MM.1S (cell line): ENCODE data around the gene MPRIP.

Source experiments
- EZH2 ChIP-seq: fragments of 300-600 bp; sonication (generic); optimal IDR thresholded peaks from 2 replicates; pipeline ENCODE3; 2017; ENCODE audit warnings: low read depth, mild to moderate bottlenecking, antibody characterized with exemption, low read length, mixed read lengths
- EZH2phosphoT487 ChIP-seq: fragments of 300-600 bp; sonication (generic); IDR thresholded peaks from 2 replicates; pipeline ENCODE4 v1.6.1; 2018; ENCODE audit warnings: antibody characterized with exemption, low read length
- TF ChIP-seq, protein P1 (sequence below): fragments of 300-600 bp; sonication (generic); IDR thresholded peaks from 2 replicates; pipeline ENCODE4 v1.5.1; 2016; ENCODE audit warnings: antibody characterized with exemption, low read length, mixed read lengths

DNA sequence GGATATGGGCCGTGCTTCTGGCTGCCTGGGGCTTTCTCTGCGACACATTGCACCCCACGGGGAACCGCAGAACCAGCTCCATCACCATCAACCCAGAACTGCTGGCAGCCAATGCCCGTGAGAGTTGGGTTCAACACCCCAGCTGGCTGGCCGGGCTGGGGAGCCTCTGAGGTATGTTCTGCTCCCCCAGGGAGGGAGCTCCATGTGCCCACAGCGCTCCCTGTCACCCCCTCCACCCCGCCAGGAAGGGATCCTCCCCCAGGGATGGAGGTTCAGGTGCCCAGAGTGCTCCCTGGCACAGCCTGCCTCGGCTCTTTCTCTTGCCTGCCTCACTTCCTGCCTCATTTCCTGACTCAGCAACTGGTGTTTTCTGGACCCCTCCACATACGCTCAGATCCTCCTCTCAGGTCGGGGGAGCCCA lies 24.2 kb upstream of the MPRIP start:
- TF ChIP-seq, protein P1, sequence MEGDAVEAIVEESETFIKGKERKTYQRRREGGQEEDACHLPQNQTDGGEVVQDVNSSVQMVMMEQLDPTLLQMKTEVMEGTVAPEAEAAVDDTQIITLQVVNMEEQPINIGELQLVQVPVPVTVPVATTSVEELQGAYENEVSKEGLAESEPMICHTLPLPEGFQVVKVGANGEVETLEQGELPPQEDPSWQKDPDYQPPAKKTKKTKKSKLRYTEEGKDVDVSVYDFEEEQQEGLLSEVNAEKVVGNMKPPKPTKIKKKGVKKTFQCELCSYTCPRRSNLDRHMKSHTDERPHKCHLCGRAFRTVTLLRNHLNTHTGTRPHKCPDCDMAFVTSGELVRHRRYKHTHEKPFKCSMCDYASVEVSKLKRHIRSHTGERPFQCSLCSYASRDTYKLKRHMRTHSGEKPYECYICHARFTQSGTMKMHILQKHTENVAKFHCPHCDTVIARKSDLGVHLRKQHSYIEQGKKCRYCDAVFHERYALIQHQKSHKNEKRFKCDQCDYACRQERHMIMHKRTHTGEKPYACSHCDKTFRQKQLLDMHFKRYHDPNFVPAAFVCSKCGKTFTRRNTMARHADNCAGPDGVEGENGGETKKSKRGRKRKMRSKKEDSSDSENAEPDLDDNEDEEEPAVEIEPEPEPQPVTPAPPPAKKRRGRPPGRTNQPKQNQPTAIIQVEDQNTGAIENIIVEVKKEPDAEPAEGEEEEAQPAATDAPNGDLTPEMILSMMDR, result no peak
- no peak for TF ChIP-seq EZH2
- TF ChIP-seq EZH2phosphoT487, result no peak
